ENCODE data around the gene DTNBP1.

The DTNBP1 gene

DNA sequence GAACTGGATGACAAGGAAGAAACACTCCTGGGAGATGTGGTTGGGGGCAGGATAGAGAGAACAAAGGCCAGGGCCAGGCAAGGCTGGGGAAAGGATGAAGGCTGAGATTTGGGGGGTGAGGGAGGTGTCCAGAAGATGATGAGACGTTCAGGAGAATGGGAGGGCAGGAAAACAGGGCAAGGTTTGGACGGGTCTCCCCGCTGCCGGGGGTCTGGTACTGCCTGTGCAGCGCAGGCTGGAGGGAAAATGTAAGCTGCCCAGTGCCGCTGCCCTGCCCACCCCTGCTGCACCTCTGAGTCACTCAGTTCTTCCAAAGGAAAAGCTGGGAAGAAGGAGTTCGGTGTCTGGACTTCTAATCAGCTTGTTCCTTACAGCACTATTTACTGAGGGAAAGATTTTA, 130.9 kb downstream of the DTNBP1 start:
- no peak for DNase-seq (ENCODE audit: low read depth)

- no peak for DNase-seq (ENCODE audit: low read depth)
Measured at GRCh38 chr6:15530411-15530810, 132.4 kb downstream of the DTNBP1 start.

DNA sequence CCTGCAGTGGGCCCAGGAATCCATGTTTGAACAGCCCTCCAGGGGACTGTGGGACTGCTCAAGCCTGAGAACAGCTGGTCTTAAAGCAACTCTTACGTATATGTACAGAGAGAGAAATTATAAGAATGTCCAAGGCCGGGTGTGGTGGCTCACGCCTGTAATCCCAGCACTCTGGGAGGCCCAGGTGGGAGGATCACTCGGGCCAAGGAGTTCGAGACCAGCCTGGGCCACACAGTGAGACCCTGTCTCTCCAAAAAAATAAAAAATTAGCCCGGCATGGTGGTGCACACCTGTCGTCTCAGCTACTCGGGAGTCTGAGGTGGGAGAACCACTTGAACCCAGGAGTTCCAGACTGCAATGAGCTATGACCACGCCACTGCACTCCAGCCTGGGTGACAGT, 134.0 kb downstream of the DTNBP1 start:
- DNase-seq (ENCODE audit: low read depth) = no peak

DNA sequence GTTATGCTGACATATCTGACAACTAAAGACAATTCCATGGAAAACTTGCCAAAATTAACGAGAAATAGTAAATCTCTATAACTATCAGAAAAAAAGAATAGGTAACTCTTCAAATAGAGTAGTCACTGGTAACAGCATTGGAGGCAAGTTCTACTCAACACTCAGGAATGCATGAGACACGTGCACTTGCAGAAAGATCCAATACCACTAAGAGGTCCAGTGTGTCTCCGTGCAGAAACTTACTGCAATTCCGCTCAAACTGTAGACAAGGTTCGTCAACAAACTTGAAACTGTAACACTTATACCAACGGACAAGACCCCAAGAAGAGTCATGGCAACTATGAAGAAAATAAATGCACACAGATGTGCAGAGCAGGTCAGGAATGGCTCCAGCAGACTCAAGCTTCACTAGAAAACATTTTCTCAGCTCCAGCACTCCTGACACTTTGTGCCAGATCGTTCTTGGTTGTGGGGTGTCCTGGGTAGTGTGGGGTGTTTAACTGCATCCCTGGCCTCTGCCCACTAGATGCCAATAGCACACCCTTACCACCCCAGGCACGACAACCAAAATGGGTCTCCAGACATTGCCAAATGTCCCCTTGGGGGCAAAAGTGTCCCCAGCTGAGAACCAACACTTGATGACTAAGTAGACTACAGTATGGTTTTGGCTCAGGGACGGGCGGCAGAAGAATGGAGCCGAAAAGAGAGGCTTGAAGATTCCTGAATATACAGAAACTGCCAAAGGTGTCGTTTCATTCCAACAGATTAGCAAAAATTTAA, 134.8 kb downstream of the DTNBP1 start:
- peak; percentile 42 for DNase-seq (ENCODE audit: low read depth)

DNA sequence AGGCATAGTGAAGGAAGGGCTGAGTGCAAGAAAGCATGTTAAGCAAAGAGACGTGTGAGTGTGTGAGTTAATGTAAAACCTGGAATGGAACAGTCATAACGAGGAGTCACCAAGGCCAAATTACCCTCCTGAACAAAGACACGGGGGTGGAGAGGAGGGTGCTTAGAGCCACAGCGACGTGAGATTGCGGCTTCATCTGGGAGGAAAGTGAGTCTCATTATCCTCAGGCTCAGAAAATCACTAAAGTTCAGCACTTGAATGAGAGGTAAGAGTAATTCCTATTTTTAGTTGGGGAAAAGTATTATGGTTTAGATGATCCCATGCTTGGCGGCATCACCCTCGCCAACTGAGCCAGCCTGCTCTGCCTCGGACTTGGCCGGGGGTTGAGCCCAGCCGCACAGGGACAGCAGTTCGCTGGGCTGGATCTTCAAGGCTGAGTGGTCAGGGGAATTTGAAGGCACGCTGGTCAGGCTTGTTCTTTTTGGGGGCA, 136.6 kb downstream of the DTNBP1 start:
- DNase-seq (ENCODE audit: low read depth) = no peak

GRCh38 chr6:15524861-15525401, 137.9 kb downstream of the DTNBP1 start:
- no peak for DNase-seq (ENCODE audit: low read depth)

- DNase-seq (ENCODE audit: low read depth) = no peak
Measured at GRCh38 chr6:15523679-15524630, 138.9 kb downstream of the DTNBP1 start.

DNA sequence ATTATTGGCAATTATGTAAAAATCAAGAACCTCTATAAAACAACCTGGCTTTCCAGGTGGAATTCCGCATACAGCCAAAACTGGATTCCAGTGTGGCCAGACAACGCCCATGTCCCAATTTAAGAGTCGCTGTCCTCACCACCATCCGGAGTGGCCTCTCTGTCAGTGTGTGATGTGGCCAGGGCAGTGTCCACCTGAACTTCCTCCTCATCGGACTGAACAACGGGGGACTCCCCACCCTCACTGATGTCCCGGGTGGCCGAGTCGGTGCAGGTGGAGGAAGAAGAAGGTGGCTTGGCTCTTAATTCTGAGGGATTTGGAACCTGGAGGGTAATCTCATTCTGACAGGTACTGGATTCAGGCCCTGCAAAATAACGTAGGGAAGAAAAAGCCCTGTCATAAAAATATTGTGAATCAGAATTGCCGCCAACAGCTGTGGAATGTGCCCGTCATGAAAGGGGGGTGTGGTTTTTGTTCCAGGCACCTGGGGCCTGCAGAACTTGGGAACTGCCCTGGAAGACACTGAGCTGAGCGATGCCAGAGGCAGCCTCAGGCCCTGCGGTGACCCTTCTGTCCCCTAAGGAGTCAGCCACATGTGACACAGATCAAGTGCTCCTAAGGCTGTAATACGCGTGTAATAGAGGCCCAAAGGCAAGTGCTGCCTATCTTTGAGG, 139.8 kb downstream of the DTNBP1 start:
- no peak for DNase-seq (ENCODE audit: low read depth)

DNA sequence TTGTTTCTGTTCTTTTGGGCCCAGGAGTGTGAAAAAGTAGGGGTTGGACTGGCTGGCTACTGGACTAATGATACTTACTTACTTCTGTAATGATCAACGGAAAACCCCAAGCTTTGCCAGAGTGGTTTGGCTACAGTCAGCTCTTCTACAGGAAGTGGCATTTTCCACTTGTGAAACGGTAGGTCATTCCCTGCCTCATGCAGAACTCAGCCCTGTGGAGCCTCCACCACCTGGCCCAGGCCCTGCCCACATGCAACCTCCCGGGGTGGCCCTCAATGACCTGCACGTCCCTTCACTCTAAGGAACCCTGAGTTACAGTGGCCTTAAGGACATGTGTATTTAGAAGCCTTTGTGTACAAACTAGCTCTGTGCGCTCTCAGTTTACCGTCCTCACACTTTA, 140.4 kb downstream of the DTNBP1 start:
- no peak for DNase-seq (ENCODE audit: low read depth)

GRCh38 chr6:15522026-15522425, 140.8 kb downstream of the DTNBP1 start:
- DNase-seq (ENCODE audit: low read depth) = no peak

DNA sequence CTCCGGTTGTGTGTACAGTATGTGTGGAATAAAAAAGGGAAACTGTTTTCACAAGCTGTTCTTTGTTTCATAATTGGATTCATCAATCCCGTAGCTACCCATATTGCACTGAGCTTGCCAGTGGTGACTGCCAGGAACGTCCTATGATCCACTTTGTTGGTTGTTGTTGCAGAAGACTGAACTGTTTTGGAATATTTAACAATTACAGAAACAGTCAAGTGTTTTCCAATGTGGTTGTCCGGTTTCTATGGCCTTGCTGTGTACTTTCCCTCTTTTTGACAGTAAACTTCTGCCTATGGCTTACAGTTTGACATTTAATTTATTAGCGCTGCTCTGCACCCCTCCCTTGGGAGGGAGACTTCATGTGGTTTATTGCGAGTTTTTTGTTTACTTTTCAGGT, 141.2 kb downstream of the DTNBP1 start:
- DNase-seq (ENCODE audit: low read depth) = no peak

GRCh38 chr6:15520626-15521203, 142.1 kb downstream of the DTNBP1 start:
- no peak for DNase-seq (ENCODE audit: low read depth)

GRCh38 chr6:15519681-15520080, 143.1 kb downstream of the DTNBP1 start:
- no peak for DNase-seq (ENCODE audit: low read depth)

GRCh38 chr6:15518878-15519277, 143.9 kb downstream of the DTNBP1 start:
- no peak for DNase-seq (ENCODE audit: low read depth)

DNA sequence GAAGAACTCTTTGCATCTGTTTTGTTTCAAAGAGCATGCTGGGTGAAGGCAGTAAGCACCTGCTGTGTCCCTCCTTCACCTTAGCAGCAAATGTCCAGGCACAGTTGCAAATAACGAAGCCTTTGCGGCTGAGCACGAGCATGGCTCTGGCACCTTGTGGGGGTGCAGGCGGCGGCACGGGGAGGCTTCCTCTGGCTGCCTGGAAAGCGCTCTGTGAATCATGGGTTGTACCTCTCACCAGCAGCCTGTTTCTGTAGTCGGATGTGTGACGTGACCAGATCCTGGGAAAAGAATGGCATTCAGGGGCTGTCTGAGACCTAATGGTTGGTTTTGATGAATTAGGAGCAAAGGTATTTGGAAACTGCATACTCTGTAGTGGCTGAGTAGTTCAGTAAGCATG, 144.8 kb downstream of the DTNBP1 start:
- DNase-seq (ENCODE audit: low read depth) = no peak

DNA sequence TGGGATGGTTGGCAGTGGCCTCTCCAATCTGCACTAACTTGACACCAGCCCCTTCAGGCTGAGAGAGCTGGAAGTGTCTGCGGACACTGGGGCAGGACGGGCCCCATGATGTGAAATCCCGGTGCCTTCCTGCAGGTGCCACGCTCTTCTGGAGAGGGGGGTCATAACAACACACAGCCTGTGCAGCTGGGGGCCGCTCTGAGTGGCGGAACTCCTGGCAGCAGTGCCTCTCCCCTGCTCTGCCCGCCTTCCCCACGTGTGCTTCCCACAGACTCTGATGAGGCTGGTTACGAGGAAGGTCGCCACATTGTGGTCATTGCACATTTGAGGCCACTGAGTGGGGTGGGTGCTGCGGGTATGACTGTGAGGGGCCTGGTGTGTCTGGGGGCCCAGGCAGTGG, 145.2 kb downstream of the DTNBP1 start:
- no peak for DNase-seq (ENCODE audit: low read depth)

GRCh38 chr6:15516923-15517560, 145.8 kb downstream of the DTNBP1 start:
- no peak for DNase-seq (ENCODE audit: low read depth)

GRCh38 chr6:15516378-15516777, 146.4 kb downstream of the DTNBP1 start:
- DNase-seq (ENCODE audit: low read depth) = no peak

GRCh38 chr6:15515660-15516375, 147.0 kb downstream of the DTNBP1 start:
- no peak for DNase-seq (ENCODE audit: low read depth)

- DNase-seq (ENCODE audit: low read depth) = no peak
Measured at GRCh38 chr6:15515226-15515625, 147.6 kb downstream of the DTNBP1 start.

Data from iris pigment epithelial cell (primary cell).